Osteocyte (in vitro differentiated cells): ENCODE measurements around the gene NBPF1. TPM values are rescaled to one million over a fixed set of nuclear protein-coding genes. Genes with fewer than 3 reads are reported as not detected.
"Not testable (repeated sequence)": the region's sequence is repeated elsewhere in the genome, so short reads cannot be mapped to it uniquely, and the experiment has no call there.

Experiments used
- DNase-seq: peaks from one replicate; pipeline ENCODE4 v3.0.0; 2021; ENCODE audit warnings: mixed read lengths; ENCODE audit not compliant: unreplicated experiment; ENCODE audit errors: extremely low spot score
- H3K27ac Mint-ChIP-seq: one replicate; pipeline ENCODE4 v1.8.0; 2021; ENCODE audit warnings: mild to moderate bottlenecking, mixed read lengths; ENCODE audit not compliant: unreplicated experiment
- H3K27me3 Mint-ChIP-seq: one replicate; pipeline ENCODE4 v1.8.0; 2021; ENCODE audit warnings: mixed read lengths; ENCODE audit not compliant: unreplicated experiment
- H3K36me3 Mint-ChIP-seq: one replicate; pipeline ENCODE4 v1.8.0; 2021; ENCODE audit warnings: mixed read lengths; ENCODE audit not compliant: unreplicated experiment
- H3K4me1 Mint-ChIP-seq: one replicate; pipeline ENCODE4 v1.8.0; 2021; ENCODE audit warnings: mixed read lengths; ENCODE audit not compliant: unreplicated experiment
- H3K4me3 Mint-ChIP-seq: one replicate; pipeline ENCODE4 v1.8.0; 2021; ENCODE audit warnings: mild to moderate bottlenecking, moderate library complexity, mixed read lengths; ENCODE audit not compliant: unreplicated experiment
- H3K9me3 Mint-ChIP-seq: one replicate; pipeline ENCODE4 v1.8.0; 2021; ENCODE audit warnings: mixed read lengths; ENCODE audit not compliant: unreplicated experiment
- total RNA-seq: library from RNA; stranded (reverse); gene quantifications from 2 replicates; pipeline ENCODE4 v1.2.1, GENCODE V29; 2021
- TF ChIP-seq, protein P1 (sequence below): fragments of 200-600 bp; sonication (generic); IDR thresholded peaks from 2 replicates; pipeline ENCODE4 v1.5.0; 2021; ENCODE audit warnings: antibody characterized with exemption, mild to moderate bottlenecking, moderate library complexity

NBPF1 gene
- total RNA-seq, 1 donor from 2014 or later: 50.1 TPM

DNA sequence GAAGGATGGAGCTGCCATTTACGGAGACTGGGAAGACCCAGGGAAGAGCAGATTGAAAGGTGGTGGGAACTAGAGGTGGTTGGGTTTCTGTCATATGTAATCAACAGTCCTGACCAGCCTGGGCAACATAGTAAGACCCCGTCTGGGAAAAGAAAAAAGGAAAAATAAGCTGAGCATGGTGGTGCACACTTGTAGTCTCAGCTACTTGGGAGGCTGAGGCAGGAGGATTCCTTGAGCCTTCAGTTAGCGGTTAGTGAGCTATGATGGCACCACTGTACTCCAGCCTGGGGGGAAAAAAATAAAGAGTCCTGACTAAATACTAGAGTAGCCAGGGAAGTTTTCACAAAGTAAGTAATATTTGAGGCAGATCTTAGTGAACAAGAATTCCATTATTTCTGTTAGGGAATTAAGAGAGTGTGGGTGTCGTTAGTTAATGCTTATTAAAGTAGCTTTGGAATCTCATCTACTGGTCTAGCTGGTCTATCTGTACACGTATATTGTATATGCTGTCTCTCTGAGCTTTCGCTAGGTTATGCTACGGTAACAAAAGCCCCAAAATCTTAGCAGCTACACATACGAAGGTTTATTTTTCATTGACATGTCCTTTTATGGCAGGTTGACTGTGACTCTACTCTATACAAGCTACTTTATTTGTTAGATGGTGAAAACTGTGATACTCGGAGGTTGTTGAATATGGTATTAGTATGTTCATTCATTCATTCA, 4.4 kb downstream of the NBPF1 start:
- no peaks in the 10 kb centered on the region for H3K36me3 Mint-ChIP-seq
- no peak overlapping the region for H3K4me3 Mint-ChIP-seq
- H3K27me3 Mint-ChIP-seq: no peaks in the 10 kb centered on the region
- no peak overlapping the region for H3K27ac Mint-ChIP-seq
- TF ChIP-seq, protein P1, sequence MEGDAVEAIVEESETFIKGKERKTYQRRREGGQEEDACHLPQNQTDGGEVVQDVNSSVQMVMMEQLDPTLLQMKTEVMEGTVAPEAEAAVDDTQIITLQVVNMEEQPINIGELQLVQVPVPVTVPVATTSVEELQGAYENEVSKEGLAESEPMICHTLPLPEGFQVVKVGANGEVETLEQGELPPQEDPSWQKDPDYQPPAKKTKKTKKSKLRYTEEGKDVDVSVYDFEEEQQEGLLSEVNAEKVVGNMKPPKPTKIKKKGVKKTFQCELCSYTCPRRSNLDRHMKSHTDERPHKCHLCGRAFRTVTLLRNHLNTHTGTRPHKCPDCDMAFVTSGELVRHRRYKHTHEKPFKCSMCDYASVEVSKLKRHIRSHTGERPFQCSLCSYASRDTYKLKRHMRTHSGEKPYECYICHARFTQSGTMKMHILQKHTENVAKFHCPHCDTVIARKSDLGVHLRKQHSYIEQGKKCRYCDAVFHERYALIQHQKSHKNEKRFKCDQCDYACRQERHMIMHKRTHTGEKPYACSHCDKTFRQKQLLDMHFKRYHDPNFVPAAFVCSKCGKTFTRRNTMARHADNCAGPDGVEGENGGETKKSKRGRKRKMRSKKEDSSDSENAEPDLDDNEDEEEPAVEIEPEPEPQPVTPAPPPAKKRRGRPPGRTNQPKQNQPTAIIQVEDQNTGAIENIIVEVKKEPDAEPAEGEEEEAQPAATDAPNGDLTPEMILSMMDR: no peak
- no peaks in the 10 kb centered on the region for H3K4me1 Mint-ChIP-seq
- no peaks in the 10 kb centered on the region for H3K9me3 Mint-ChIP-seq
- peak; percentile 79 for DNase-seq

DNA sequence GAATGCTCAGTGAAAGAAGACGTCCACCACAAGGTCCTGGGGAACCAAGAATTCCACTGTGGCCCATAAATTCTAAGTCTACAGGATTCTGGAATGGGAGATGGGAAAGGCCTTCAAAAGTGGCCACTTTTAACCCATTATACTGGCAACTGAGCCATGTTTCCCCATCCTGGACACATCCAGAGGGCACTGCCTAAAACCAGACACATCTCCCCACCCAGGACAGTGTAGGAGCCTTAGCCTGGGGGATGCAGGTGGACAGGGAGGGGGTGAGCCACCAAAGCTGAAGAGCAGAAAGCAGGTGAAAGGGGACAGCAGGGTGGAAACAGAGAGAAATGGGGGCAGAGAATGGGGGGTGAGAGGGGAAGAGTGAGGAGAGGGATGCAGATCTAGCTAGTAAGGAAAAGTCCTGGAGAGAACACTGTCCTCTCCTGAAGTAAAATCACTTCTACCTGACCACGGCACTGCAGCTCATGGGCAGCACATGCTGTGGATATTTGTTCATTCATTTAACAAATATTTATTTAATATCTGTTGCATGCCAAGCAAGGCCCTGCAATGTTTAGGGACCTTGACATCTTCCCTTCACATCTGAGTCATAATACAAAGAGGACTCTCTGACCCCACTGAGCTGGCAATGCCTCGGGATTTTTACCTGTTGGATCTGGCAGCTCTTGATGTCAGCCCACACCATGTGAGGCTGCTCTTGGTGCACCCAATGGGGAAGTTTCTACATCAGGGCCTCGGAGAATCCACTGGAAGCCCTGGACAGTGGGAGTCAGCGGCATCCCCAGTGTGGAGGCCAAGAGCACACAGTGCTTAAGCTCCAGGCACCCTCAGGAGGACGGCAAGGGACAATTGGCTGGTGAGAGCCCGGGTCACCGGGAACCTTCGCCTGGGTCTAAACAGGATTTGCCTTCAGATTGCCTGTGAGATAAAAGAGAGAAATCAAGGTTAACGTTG, 5.2 kb downstream of the NBPF1 start:
- H3K9me3 Mint-ChIP-seq: not testable (repeated sequence)

DNA sequence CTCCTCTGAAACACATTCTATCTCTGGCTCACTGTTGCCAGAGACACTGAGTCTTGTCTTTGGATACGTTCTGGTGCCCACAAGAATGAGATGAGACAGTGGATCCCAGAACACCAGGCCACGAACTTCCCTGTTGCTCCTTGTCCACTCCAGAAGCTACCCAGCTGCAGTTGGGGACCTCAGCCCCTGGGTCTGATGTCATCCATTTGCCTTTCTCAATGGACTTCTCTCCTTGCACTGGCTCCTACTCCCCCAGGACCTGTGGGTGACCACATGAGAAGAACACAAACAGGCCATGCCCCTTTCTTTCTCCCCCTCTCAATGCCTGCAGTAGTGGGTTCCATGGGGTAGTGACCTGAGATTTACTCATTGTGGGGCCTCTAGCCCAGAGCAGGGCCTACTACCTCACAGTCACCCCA, 5.9 kb downstream of the NBPF1 start:
- Mint-ChIP-seq H3K27ac (no peak overlapping the region), H3K36me3 (no peaks in the 10 kb centered on the region), H3K9me3 (no peaks in the 10 kb centered on the region), H3K27me3 (no peaks in the 10 kb centered on the region), H3K4me3 (no peak overlapping the region), H3K4me1 (no peaks in the 10 kb centered on the region)
- peak; percentile 89 for DNase-seq
- TF ChIP-seq, protein P1: no peak

More for the DNA sequence above, 5.2 kb downstream of the NBPF1 start:
- not testable (repeated sequence) for H3K36me3 Mint-ChIP-seq, H3K27ac Mint-ChIP-seq, H3K4me3 Mint-ChIP-seq, H3K27me3 Mint-ChIP-seq, H3K4me1 Mint-ChIP-seq
- peak; percentile 90 for DNase-seq

DNA sequence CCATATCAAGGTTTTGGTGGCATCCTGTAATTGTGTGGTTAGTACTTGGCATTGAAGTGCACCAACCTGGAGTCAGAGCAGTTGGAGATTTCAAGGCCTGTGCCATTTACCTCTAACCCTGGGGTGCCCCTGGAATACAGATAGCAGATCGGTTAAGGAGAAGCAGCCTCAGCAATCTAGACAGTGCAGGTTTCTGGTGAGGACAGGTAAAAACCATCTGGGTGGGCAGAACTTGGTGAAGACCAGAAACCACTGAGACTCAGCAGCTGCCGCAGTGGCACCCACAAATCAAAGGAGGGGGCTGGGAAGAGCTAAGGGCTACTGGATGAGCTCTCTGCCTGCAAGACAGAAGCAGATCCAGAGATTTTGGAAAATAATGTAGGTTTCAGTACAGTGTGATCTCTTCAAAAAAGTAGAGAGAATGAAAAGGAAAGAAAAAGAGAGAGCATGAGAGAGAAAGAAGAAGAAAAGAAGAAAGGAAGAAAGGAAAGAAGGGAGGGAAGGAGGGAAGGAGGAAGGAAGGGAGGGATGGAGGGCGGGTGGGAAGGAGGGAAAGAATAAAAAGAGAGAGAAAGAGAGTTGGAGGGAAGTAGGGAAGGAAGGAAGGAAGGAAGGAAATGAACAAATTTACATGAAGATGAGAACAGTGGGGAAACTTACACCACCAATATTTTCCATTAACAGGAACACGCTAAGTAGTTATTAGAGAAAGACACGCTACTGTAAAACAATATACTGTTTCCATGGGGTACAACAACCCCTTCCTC, 6.5 kb downstream of the NBPF1 start:
- not testable (repeated sequence) for H3K36me3 Mint-ChIP-seq, H3K27me3 Mint-ChIP-seq, H3K4me3 Mint-ChIP-seq, H3K27ac Mint-ChIP-seq, H3K9me3 Mint-ChIP-seq, H3K4me1 Mint-ChIP-seq
- peak; percentile 86 for DNase-seq

DNA sequence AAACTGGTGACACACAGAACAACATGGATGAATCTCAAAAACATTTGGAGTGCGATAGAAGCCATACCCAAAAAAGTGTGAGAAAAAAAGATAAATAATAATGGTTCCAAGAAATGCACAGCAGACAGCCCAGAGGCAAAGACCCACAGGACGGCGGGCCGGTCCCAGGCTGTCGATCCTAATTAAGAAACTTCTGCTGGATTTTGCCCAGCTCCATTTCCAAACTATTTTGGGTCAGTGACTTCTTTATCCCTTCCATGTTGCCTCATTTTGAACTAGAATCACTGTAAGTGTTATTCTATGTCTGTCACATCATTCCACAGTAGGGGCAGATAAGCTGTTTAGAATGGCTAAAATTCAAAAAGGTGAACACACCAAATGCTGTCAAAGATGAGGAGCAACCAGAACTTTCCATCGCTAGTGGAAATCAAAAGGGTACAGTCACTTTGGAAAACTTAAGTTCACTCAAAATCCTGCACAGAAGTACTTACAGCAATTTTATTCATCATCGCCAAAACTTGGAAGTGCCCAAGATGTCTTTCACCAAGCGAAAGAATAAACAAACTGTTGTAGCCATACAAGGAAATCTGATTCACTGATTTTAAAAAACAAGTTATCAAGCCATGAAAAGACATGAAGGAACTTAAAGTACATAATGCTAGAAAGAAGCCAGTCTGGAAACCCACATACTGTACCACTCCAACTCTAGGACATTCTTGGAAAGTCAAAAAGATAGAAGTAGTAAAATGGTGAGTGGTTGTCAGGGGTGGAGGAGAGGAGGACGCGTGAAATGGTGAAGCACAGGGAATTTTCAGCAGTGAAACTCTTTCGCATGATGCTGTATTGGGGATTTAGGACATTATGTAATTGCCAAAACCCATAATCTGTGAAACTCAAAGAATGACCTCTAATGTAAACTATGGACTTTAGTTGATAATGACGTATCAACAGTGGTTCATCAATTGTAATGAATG, 7.5 kb downstream of the NBPF1 start:
- Mint-ChIP-seq H3K27ac (no peak overlapping the region), H3K9me3 (no peaks in the 10 kb centered on the region), H3K4me3 (no peak overlapping the region), H3K27me3 (no peaks in the 10 kb centered on the region), H3K4me1 (no peaks in the 10 kb centered on the region), H3K36me3 (no peaks in the 10 kb centered on the region)
- TF ChIP-seq, protein P1: no peak
- peak; percentile 86 for DNase-seq
